Naive thymus-derived CD4-positive, alpha-beta T cell (primary cell): ENCODE results near the gene PKD2. TPM values are rescaled to one million over a fixed set of nuclear protein-coding genes. Genes with fewer than 3 reads are reported as not detected.

Experiments used
- ATAC-seq: fragments of 150-1000 bp; cut with Tn5 transposase; 2 replicates; pipeline ENCODE4 v1.10.0; 2021; ENCODE audit warnings: mild to moderate bottlenecking, moderate library complexity
- CTCF ChIA-PET: fragments of 350-600 bp; sonication (Branson Sonifier 250); formaldehyde crosslinking; loops from one replicate; lab custom pipeline; 2021; ENCODE audit warnings: antibody characterized with exemption; lab: Charles Lee
- POLR2A ChIA-PET: fragments of 350-600 bp; sonication (Branson Sonifier 250); formaldehyde crosslinking; loops from one replicate; lab custom pipeline; 2021; ENCODE audit warnings: antibody characterized with exemption, inconsistent platforms; lab: Charles Lee
- DNase-seq, 9 donors: peaks; one replicate each; pipeline versions ENCODE4 v3.0.0 to v3.0.0-alpha.2; 2020 to 2022; ENCODE audit warnings: mixed read lengths in 1 of 9
- H3K27ac ChIP-seq: one replicate; pipeline ENCODE4 v1.7.0; 2013; ENCODE audit warnings: mild to moderate bottlenecking, low read depth, low read length, moderate library complexity
- H3K27me3 ChIP-seq, 2 donors: one replicate each; pipeline ENCODE4 v1.7.0; 2013; ENCODE audit warnings: low read length in 2 of 2, mild to moderate bottlenecking in 2 of 2, moderate library complexity in 2 of 2; ENCODE audit not compliant: control insufficient read depth in 2 of 2, insufficient read depth in 2 of 2
- H3K36me3 ChIP-seq, 3 experiments: 1 replicate in 2 of 3; 2 replicates in 1 of 3; pipeline ENCODE4 v1.7.0; 2013; ENCODE audit warnings: low read length in 3 of 3, mild to moderate bottlenecking in 3 of 3, moderate library complexity in 1 of 3; ENCODE audit not compliant: insufficient read depth in 3 of 3, control insufficient read depth in 2 of 3
- H3K4me1 ChIP-seq, 2 donors: one replicate each; pipeline ENCODE4 v1.7.0; 2013; ENCODE audit warnings: low read length in 2 of 2, mild to moderate bottlenecking in 2 of 2, moderate library complexity in 1 of 2; ENCODE audit not compliant: control insufficient read depth in 2 of 2, insufficient read depth in 2 of 2
- H3K4me3 ChIP-seq: 2 replicates; pipeline ENCODE4 v1.7.0; 2013; ENCODE audit warnings: mild to moderate bottlenecking, low read length
- H3K9me3 ChIP-seq, 3 experiments: 1 replicate in 2 of 3; 2 replicates in 1 of 3; pipeline ENCODE4 v1.7.0; 2013; ENCODE audit warnings: low read length in 3 of 3; ENCODE audit not compliant: control insufficient read depth in 2 of 3
- H3K27ac Mint-ChIP-seq, 9 donors: one replicate each; pipeline ENCODE4 v1.8.0; 2020 to 2022; ENCODE audit warnings: mixed read lengths in 9 of 9, mild to moderate bottlenecking in 8 of 9, moderate library complexity in 5 of 9, inconsistent platforms in 2 of 9
- H3K27me3 Mint-ChIP-seq, 5 donors: one replicate each; pipeline ENCODE4 v1.8.0; 2021 to 2022; ENCODE audit warnings: mixed read lengths in 5 of 5, mild to moderate bottlenecking in 1 of 5
- H3K36me3 Mint-ChIP-seq, 5 donors: one replicate each; pipeline ENCODE4 v1.8.0; 2020 to 2022; ENCODE audit warnings: mixed read lengths in 5 of 5, mild to moderate bottlenecking in 3 of 5, inconsistent platforms in 1 of 5
- H3K4me1 Mint-ChIP-seq, 7 donors: one replicate each; pipeline ENCODE4 v1.8.0; 2020 to 2022; ENCODE audit warnings: mixed read lengths in 7 of 7, mild to moderate bottlenecking in 3 of 7, inconsistent platforms in 1 of 7
- H3K4me3 Mint-ChIP-seq, 10 donors: one replicate each; pipeline ENCODE4 v1.8.0; 2020 to 2022; ENCODE audit warnings: mild to moderate bottlenecking in 10 of 10, mixed read lengths in 10 of 10, moderate library complexity in 6 of 10, inconsistent platforms in 2 of 10
- H3K9me3 Mint-ChIP-seq, 11 donors: one replicate each; pipeline ENCODE4 v1.8.0; 2020 to 2022; ENCODE audit warnings: mixed read lengths in 11 of 11, mild to moderate bottlenecking in 4 of 11, inconsistent platforms in 1 of 11, moderate library complexity in 1 of 11
- intact Hi-C, 2 donors: fragments of 100-400 bp; cut with micrococcal nuclease; formaldehyde crosslinking; loops; one replicate each; pipeline ENCODE4 v1.15.1; 2023
- polyA plus RNA-seq, 2 donors: library from polyadenylated mRNA; unstranded; fragments of 300-500 nt; fragmentation: Illumina TruSeq; gene quantifications; one replicate each; pipeline ENCODE4 v1.2.3, GENCODE V29; 2021
- total RNA-seq, 6 experiments: library from RNA in 5 of 6; stranded (reverse) in 5 of 6; gene quantifications; 1 replicate in 5 of 6; 2 replicates in 1 of 6; pipeline ENCODE4 v1.2.3 and lab custom pipeline; 2021 to 2026

The PKD2 gene
- total and polyA plus RNA-seq, 7 experiments from 2014 or later: 2.7 to 16.1 (median 6.8) TPM

GRCh38 chr4:87978681-87979080, 28.8 kb upstream of the PKD2 start:
- Mint-ChIP-seq H3K36me3 (no peaks in the 10 kb centered on the region), H3K9me3 (no peaks in the 10 kb centered on the region), H3K4me3 (no peak overlapping the region), H3K4me1 (peaks cover 0 to 11% (median 6%) of the 10 kb centered on the region in 7 donors), H3K27me3 (peaks cover 21 to 56% (median 44%) of the 10 kb centered on the region in 5 donors), H3K27ac (no peak overlapping the region)
- DNase-seq (no peak), ATAC-seq (no peak)
- Histone ChIP-seq H3K4me3 (no peak overlapping the region), H3K9me3 (no peaks in the 10 kb centered on the region), H3K27me3 (no peaks in the 10 kb centered on the region), H3K36me3 (no peaks in the 10 kb centered on the region), H3K4me1 (peaks cover 5 to 7% of the 10 kb centered on the region in 2 donors), H3K27ac (no peak overlapping the region)
- ChIA-PET POLR2A (no interaction called here), CTCF (interaction anchor here (0.9 kb wide), 1 partner anchor 8 kb away, joined by 3 read pairs; no protein-coding TSS in a partner anchor)
- intact Hi-C loops: no loop called here

- Mint-ChIP-seq H3K4me3 (no peak overlapping the region), H3K9me3 (no peaks in the 10 kb centered on the region), H3K36me3 (no peaks in the 10 kb centered on the region), H3K27me3 (peaks cover 19 to 57% (median 42%) of the 10 kb centered on the region in 5 donors), H3K27ac (no peak overlapping the region), H3K4me1 (peaks cover 0 to 8% (median 6%) of the 10 kb centered on the region in 7 donors)
- ChIA-PET POLR2A (no interaction called here), CTCF (no interaction called here)
- ATAC-seq: no peak
- DNase-seq: no peak
- intact Hi-C loops: no loop called here
- H3K4me3 ChIP-seq: no peak overlapping the region
- H3K27ac ChIP-seq: no peak overlapping the region
- no peaks in the 10 kb centered on the region for H3K9me3 ChIP-seq
- no peaks in the 10 kb centered on the region for H3K36me3 ChIP-seq
- H3K4me1 ChIP-seq: peaks cover 5 to 7% of the 10 kb centered on the region in 2 donors
- H3K27me3 ChIP-seq: no peaks in the 10 kb centered on the region
Observed at GRCh38 chr4:87979810-87980209, 27.6 kb upstream of the PKD2 start.

- no peaks in the 10 kb centered on the region for H3K4me1 Mint-ChIP-seq
- no peaks in the 10 kb centered on the region for H3K9me3 Mint-ChIP-seq
- H3K36me3 Mint-ChIP-seq: no peaks in the 10 kb centered on the region
- H3K9me3 ChIP-seq: no peaks in the 10 kb centered on the region
- ATAC-seq (no peak), DNase-seq (no peak)
- intact Hi-C loops: no loop called here
- ChIA-PET CTCF (no interaction called here), POLR2A (no interaction called here)
- H3K27me3 ChIP-seq: no peaks in the 10 kb centered on the region
- no peak overlapping the region for H3K27ac ChIP-seq
- H3K27ac Mint-ChIP-seq: peak overlapping the region in 1 of 9 donors; percentile 27
- no peaks in the 10 kb centered on the region for H3K36me3 ChIP-seq
- H3K4me3 Mint-ChIP-seq: no peak overlapping the region
- H3K4me3 ChIP-seq: no peak overlapping the region
- H3K4me1 ChIP-seq: no peaks in the 10 kb centered on the region
- peaks cover 16 to 48% (median 36%) of the 10 kb centered on the region in 5 donors for H3K27me3 Mint-ChIP-seq
Observed at GRCh38 chr4:87981486-87981885, 25.9 kb upstream of the PKD2 start.

GRCh38 chr4:87982036-87982435, 25.4 kb upstream of the PKD2 start:
- intact Hi-C loops: no loop called here
- no peaks in the 10 kb centered on the region for H3K36me3 Mint-ChIP-seq
- POLR2A ChIA-PET: no interaction called here

GRCh38 chr4:87982446-87983010, 24.9 kb upstream of the PKD2 start:
- intact Hi-C loops: no loop called here
- H3K27me3 Mint-ChIP-seq: peaks cover 18 to 46% (median 35%) of the 10 kb centered on the region in 5 donors
- no peak overlapping the region for H3K27ac ChIP-seq
- H3K4me3 ChIP-seq: no peak overlapping the region
- H3K4me1 Mint-ChIP-seq: no peaks in the 10 kb centered on the region
- no peak for ATAC-seq
- H3K4me3 Mint-ChIP-seq: no peak overlapping the region
- no peaks in the 10 kb centered on the region for H3K27me3 ChIP-seq
- ChIA-PET POLR2A (no interaction called here), CTCF (no interaction called here)
- no peaks in the 10 kb centered on the region for H3K36me3 ChIP-seq
- H3K4me1 ChIP-seq: no peaks in the 10 kb centered on the region
- no peaks in the 10 kb centered on the region for H3K36me3 Mint-ChIP-seq
- no peak overlapping the region for H3K27ac Mint-ChIP-seq
- no peak for DNase-seq
- no peaks in the 10 kb centered on the region for H3K9me3 Mint-ChIP-seq
- H3K9me3 ChIP-seq: no peaks in the 10 kb centered on the region

More at GRCh38 chr4:87982036-87982435, 25.4 kb upstream of the PKD2 start:
- no peak overlapping the region for H3K4me3 ChIP-seq
- DNase-seq: no peak
- H3K9me3 ChIP-seq: no peaks in the 10 kb centered on the region
- H3K27me3 ChIP-seq: no peaks in the 10 kb centered on the region
- CTCF ChIA-PET: no interaction called here
- no peak overlapping the region for H3K4me3 Mint-ChIP-seq
- H3K4me1 Mint-ChIP-seq: no peaks in the 10 kb centered on the region
- H3K9me3 Mint-ChIP-seq: no peaks in the 10 kb centered on the region
- no peaks in the 10 kb centered on the region for H3K36me3 ChIP-seq
- H3K4me1 ChIP-seq: no peaks in the 10 kb centered on the region
- peaks cover 16 to 48% (median 37%) of the 10 kb centered on the region in 5 donors for H3K27me3 Mint-ChIP-seq
- ATAC-seq: no peak
- H3K27ac Mint-ChIP-seq: no peak overlapping the region
- H3K27ac ChIP-seq: no peak overlapping the region

GRCh38 chr4:87983996-87984395, 23.4 kb upstream of the PKD2 start:
- POLR2A ChIA-PET: no interaction called here

More at GRCh38 chr4:87983996-87984395, 23.4 kb upstream of the PKD2 start:
- CTCF ChIA-PET: no interaction called here
- Histone ChIP-seq H3K27me3 (no peaks in the 10 kb centered on the region), H3K4me1 (no peaks in the 10 kb centered on the region), H3K27ac (no peak overlapping the region), H3K9me3 (no peaks in the 10 kb centered on the region), H3K36me3 (no peaks in the 10 kb centered on the region), H3K4me3 (no peak overlapping the region)
- no peaks in the 10 kb centered on the region for H3K4me1 Mint-ChIP-seq
- peaks cover 15 to 48% (median 29%) of the 10 kb centered on the region in 5 donors for H3K27me3 Mint-ChIP-seq
- no peaks in the 10 kb centered on the region for H3K36me3 Mint-ChIP-seq
- no peak overlapping the region for H3K4me3 Mint-ChIP-seq
- no peaks in the 10 kb centered on the region for H3K9me3 Mint-ChIP-seq
- no peak overlapping the region for H3K27ac Mint-ChIP-seq
- no peak for ATAC-seq
- intact Hi-C loops: no loop called here
- no peak for DNase-seq
